GDM1 (cell line): Measurements from ENCODE around the gene ABHD5.

ENCODE experiments used
- DNase-seq: peaks from one replicate; lab custom pipeline; 2025; lab: John Stamatoyannopoulos, UW

Gene ABHD5

GRCh38 chr3:43718296-43718695 is 27.6 kb downstream of the ABHD5 start:
- no peak for DNase-seq

DNA sequence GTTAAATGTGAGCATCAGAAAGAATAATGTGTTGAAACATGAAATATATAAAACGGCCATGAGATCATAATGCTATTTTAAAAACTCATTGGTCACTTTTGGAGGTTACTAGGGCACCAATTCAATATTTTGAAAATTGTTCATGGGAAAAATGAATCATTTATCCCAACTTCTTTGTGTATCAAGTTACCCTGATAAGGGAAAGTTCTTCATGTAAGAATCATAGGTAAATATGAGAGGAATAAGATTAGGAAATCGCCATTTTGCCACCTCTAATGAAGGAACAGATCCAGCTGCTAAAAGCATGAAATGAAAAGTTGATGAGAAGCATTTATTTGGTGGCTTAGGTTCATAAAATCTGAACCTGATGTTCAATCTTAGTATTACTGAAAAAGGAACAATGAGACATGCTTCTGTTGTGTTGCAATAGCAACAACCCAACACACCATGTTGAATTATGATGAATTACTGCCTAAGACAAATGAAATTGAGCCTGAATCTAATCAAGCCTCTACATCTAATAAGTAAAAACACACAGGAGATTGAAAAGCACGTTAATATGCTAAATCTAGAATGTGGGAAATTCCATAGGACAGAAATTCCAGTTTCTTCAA is 32.5 kb downstream of the ABHD5 start:
- no peak for DNase-seq

DNA sequence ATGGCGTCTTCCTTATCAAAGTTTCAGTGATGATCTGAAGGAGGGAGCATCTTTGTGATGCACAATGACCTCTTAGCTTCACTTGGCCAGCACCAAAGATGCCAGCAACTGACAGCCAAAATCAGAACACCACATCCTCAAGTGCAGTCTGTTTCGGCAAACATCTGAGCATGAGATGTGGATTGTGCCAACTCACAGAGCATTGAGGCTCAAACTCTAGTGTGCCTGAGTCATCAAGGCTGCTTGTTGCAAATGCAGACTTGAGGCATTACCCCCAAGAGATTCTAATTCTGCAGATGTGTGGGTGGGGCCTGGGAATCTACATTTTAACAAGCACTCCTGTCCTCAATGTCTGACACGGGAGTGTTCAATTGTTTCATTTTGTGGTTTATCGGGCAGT is 35.8 kb downstream of the ABHD5 start:
- DNase-seq: no peak

DNA sequence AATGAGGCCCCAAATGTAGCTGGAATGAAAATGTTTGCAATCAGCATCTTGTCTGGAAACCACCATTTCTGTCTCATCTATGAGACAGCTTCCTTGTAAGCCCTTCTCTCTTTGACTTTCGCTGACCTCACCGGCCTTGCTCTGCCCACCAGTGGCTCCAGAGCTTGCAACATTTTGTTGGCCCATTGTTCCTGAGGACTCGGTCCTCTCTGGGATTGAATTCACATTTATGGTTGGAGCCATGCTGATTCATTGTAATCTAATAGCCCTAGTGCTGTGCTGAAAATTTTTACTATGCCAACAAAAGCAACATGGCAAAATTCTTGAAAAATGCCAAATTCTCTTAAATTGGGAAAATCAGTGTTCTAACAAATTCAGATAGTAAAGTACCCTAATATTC is 37.2 kb downstream of the ABHD5 start:
- no peak for DNase-seq

DNA sequence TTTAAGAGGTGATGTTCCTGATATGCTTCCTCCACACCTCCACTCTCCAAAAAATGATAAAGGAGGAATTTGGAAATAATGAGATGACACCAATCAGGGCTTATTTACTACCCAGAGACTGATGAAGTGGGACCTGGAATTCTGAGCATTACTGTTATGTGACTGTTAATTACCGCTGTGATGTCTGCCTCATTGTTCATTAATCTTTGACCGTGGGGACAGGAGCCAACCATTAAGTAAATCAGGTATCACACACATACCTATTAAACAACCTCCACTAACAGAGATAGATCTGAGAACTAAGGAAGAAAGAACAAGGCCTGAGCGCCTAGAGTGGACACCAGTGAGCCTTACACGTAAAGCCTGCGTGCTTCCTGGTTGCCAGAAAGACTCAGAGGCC is 37.7 kb downstream of the ABHD5 start:
- DNase-seq: no peak

GRCh38 chr3:43728947-43729346 is 38.2 kb downstream of the ABHD5 start:
- no peak for DNase-seq

DNA sequence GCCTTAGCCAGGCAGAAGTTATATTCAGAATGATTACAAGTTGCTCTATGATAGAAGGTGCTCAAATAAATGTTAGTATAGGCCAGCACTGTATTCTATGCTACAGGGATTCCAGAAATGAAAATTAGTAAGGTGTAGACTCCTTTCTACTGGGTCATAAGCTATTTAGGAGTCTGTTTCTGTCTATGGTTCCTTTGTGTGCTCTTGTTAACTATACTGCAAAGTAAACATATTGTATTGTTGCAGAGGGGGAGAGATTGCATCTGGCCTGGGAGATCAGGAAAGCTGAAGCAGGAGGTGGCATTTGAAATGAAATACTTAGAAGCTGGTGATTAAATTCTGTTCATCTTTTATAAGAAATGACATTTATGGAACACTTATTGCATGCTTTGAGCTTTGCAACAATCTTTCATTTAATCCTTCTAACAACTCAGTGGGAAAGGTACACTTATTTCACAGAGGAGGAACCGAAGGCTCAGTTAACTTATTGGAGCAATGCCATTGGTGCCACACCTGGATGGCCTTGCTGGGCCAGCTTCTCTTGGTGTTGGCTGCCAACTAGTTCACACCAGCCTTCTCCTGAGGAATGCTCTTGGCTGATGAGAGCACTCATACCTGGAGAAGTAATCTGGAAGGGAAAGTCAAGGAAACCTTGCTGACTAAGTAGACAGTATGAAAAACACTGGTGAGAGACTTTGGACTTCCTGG is 39.1 kb downstream of the ABHD5 start:
- DNase-seq: no peak

DNA sequence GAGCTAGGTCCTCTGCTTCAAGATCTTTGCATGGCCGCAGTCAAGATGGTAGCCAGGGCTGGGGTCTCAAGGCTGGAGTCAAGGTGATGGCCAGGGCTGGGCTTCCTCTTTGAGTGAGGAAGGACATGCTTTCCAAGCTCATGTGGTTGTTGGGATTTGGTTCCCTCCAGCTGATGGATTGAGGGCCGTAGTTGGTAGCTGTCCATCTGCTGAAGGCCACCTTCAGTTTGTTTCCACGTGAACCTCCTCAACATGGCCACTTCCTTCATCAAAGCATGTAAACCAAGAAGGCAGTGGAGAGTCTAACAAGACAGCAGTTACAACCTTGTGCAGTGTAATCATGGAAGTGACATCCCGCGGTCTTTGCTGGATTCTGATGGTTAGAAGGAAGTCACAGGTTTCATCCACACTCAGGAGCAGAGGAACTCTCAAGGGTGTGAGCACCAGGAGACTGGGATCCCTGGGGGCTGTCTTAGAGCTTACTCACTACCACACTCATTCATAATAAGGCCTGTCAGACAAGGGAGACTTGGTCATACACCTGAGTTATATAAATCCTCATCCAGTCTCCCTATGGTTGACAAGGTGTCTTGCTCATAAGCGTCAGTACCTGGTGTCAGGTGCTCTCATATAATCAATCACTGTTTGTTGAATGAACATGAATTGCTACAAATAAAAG is 42.1 kb downstream of the ABHD5 start:
- DNase-seq: no peak

DNA sequence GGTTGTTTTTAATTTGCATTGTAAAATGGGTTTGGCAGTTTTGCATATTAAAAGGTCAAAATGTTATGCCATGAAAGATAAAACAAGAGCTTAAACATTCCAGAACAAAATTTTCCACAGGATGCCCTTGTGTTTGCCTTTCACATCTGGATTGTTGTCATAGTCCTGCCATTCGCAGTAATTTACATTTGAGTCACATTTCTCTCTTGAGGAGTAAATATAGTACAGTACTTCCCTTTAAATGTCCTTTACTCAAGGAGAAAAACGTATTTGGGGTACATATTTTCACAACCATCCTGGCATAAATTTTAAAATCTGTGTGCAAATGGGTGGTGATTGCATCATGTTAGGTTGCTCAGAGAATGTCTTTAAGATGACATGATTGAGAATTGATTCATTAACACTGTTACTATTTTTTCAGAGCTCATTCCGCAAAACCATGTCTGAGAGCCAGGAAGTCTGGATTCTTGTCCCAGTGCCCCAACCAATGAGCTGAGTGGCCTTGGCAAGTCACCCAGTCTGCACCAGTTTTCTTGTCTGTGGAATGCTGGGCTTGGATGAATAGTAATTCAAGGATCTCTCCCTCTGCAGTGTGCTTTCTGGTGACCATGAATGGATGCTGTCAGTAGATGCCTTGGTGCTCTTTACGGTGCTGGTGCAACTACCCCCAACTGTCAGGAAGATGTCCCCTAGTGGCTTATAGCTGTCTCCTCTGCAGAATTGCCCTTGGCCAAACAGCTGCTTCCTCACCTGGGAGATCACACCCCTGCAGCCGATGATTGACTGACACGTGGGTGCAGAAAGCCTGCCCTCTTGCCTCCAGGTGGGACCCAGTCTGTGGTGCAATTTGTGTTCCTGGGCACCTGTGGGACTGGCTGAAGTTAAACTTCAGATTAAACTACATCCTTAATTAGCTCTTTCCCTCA is 43.0 kb downstream of the ABHD5 start:
- DNase-seq: no peak

DNA sequence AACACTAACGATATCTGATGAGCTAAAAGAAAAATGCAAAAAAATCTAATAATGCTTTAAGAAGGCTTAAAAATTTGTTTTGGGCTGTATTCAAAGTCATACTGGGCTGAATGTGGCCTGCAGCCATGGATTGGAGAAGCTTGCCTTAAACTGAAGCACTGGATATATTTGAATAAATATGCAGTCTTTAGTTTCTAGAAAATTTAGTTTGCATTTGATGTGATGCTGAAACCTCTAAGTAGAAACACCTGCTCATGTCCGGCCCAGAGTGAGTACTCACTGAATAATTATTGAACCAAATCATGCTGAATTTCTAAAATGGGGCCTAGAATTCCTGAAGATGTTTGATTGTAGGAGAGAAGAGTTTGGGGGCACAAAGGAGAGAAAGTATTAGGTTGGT is 43.9 kb downstream of the ABHD5 start:
- DNase-seq: no peak

GRCh38 chr3:43735618-43736017 is 44.9 kb downstream of the ABHD5 start:
- no peak for DNase-seq

DNA sequence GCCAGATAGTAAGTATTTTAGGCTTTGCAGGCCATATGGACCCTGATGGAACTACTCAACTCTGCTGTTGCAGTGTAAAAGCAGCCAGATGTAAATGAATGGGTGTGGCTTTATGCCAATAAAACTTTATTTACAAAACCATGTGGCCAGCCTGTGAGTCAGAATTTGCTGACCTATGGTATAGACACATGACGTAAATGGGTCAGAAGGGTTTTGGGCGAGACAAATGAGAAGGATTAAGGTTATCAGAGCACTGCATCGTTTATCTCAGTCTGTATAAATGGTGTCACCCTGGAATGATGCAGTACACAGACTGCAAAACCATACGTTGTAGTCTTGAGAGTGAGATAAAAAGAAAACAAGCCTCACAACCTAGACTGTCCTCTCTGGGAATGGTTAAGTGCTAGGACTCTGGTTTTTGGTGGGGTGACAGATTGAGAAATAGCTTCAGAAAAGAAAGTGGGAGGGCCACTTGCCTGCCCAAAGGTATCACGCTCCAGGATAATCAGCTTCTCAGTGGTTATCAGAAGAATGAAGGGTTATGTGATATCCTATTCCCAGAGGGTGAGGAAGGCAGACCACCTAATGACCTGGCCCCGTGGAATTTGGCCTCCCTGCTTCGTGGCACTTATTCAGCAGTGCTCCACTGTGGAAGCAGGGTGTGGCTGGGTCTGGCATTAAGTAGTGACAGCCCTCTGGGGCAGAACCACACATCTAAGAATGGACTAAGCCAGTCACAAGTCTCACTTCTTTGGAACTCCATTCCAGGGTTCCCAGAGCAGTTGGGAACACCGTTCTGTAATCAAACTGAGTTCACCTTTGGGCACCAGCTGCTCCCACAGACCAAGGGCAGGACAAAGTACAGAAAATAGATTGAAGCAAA is 46.1 kb downstream of the ABHD5 start:
- DNase-seq: no peak

- no peak for DNase-seq
Observed at GRCh38 chr3:43738305-43738704, 47.6 kb downstream of the ABHD5 start.

DNA sequence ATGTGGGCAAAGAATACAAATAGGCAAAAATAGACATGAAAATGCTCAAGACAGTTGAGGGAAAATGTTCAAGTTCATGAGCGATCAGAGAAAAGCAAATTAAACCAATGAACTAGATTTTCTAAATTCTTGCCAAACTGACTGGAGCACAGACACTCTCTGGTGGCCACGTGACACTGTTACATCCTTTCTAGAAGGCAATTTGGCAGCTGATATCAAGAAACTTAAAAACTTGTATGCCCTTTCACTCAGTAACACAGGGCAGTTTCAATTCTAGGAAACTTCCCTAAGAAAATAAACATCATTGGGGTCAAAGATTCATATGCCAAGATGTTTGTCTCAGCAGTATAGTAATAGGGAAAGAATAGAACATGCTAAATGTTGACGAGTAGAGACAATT is 52.2 kb downstream of the ABHD5 start:
- DNase-seq: no peak

DNA sequence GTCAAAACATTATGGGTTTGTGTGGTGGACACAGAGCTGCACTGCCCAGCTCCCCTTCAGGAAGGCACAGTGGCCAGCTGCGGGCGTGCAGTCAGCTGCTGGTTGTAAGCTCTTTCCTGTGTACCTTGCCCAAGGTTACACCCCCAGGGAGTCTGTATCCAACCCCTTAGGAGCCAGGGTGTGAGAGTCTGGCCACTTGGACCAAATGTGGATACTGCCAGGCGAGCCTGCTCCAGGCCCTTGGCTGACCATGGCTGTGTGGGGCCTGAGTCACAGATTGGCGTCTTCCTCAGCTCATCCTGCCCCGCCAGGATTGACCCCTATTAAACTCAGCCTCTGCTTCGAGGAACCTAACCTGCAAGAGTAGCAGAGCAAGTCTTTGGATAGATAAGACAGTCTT is 56.9 kb downstream of the ABHD5 start:
- DNase-seq: no peak

DNA sequence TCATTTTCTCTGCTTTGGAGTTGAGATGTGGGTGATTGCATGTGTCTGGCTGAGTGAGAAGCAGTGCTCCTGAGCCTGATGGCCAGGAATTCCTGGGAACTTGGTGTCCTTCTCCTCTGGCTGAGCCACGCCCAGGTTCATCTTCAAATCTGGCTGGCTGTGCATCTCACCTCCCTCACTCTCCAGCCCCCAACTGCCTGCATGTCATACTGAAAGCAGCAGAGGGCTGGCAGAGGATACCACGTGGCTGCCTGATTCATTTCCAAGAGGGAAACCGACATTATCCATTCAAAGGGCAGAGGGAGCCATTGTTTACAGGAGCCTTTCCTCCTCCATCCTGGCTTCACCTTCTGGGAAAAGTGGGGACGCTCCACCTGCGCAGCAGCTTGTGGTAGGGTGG is 57.4 kb downstream of the ABHD5 start:
- no peak for DNase-seq

GRCh38 chr3:43748645-43749044 is 57.9 kb downstream of the ABHD5 start:
- no peak for DNase-seq

DNA sequence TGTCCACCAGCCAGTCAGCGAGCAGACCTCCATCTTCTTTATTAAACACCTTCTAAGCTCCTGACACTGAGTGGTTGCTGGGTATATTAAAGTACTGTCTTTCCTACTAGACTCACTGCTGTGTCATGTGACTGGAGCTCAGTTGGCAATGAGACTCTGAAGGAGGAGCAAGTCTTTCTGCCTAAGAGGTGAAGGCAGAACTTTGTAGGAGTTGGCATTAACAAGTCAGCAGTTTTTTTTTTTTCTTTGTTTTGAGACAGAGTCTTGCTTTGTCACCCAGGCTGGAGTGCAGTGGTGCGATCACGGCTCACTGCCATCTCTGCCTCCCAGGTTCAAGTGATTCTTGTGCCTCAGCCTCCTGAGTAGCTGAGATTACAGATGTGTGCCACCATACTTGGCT is 62.2 kb downstream of the ABHD5 start:
- DNase-seq: no peak

- no peak for DNase-seq
Observed at GRCh38 chr3:43753741-43754715, 63.3 kb downstream of the ABHD5 start.

DNA sequence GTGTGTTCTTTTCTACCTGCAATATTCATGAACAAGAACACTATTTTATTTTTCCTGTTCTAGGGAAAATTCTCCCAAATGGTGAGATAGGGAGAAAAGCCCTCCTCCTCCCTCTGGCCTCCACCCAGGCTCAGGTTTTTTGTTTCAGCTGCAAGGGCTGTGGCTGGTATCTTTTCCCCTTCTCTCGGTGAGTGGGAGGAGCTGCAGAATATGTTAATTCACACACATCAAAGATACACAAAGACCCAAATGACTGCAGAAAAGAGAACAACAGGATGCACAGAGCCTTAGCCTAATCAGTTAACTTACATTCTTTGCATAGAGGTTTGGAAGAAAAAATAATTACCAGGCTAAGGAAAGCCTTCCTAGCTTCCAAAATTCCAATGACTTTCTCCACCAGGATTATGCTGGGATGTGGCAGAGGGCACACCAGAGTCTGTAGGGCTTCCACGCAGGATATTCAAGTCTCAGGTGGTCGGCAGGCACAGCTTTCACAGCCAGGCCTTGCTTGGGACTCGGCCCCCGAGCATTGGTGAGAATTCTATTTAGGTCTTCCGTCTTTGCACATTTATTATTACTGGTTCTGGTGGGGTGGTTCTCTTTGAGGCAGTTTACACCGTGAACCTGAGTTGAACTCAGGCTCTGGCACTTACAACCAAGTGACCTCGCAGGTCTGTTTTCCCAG is 64.9 kb downstream of the ABHD5 start:
- no peak for DNase-seq
